Right kidney (tissue), 1 donor: Measurements from ENCODE around the gene RUFY3.
A peak's percentile ranks its signal among the peaks of the same experiment; 100 is the strongest.
"Not testable (repeated sequence)": the region's sequence is repeated elsewhere in the genome, so short reads cannot be mapped to it uniquely, and the experiment has no call there.

ENCODE experiments used
- DNase-seq: peaks from one replicate; pipeline ENCODE4 v3.0.0-alpha.2; 2016

The RUFY3 gene

GRCh38 chr4:70783096-70783495, 61.3 kb downstream of the RUFY3 start:
- DNase-seq, result no peak

- no peak for DNase-seq
Measured at GRCh38 chr4:70787496-70787895, 65.7 kb downstream of the RUFY3 start.

GRCh38 chr4:70788733-70789132, 67.0 kb downstream of the RUFY3 start:
- no peak for DNase-seq

- DNase-seq, result no peak
Measured at GRCh38 chr4:70793626-70794025, 71.9 kb downstream of the RUFY3 start.

GRCh38 chr4:70801265-70801809, 79.6 kb downstream of the RUFY3 start:
- DNase-seq, result no peak

- no peak for DNase-seq
Measured at GRCh38 chr4:70802928-70803580, 81.3 kb downstream of the RUFY3 start.

- no peak for DNase-seq
Measured at GRCh38 chr4:70808151-70808550, 86.4 kb downstream of the RUFY3 start.

- DNase-seq, result no peak
Measured at GRCh38 chr4:70815370-70815769, 93.6 kb downstream of the RUFY3 start.

- no peak for DNase-seq
Measured at GRCh38 chr4:70816894-70817293, 95.1 kb downstream of the RUFY3 start.

- DNase-seq, result no peak
Measured at GRCh38 chr4:70818173-70818855, 96.5 kb downstream of the RUFY3 start.

GRCh38 chr4:70818921-70819320, 97.2 kb downstream of the RUFY3 start:
- no peak for DNase-seq

- DNase-seq, result no peak
Measured at GRCh38 chr4:70829015-70829414, 107.3 kb downstream of the RUFY3 start.

GRCh38 chr4:70829492-70829891, 107.7 kb downstream of the RUFY3 start:
- no peak for DNase-seq

- DNase-seq, result no peak
Measured at GRCh38 chr4:70830054-70830453, 108.3 kb downstream of the RUFY3 start.

- no peak for DNase-seq
Measured at GRCh38 chr4:70831293-70831692, 109.5 kb downstream of the RUFY3 start.

GRCh38 chr4:70833675-70834074, 111.9 kb downstream of the RUFY3 start:
- no peak for DNase-seq

GRCh38 chr4:70836081-70836480, 114.3 kb downstream of the RUFY3 start:
- DNase-seq, result no peak

- no peak for DNase-seq
Measured at GRCh38 chr4:70838204-70838603, 116.4 kb downstream of the RUFY3 start.

- DNase-seq, result peak; percentile 87
Measured at GRCh38 chr4:70838666-70839588, 117.2 kb downstream of the RUFY3 start.

GRCh38 chr4:70839589-70840093, 117.9 kb downstream of the RUFY3 start, which contains the start of gene GRSF1:
Gene GRSF1 (minus strand): TSS chr4:70839890. CDS start chr4:70839827, 63 bp downstream.
- peak; percentile 96 for DNase-seq

- not testable (repeated sequence) for DNase-seq
Measured at GRCh38 chr4:70840137-70840536, 118.4 kb downstream of the RUFY3 start.

- not testable (repeated sequence) for DNase-seq
Measured at GRCh38 chr4:70840631-70841030, 118.9 kb downstream of the RUFY3 start.
